ENCODE results near the gene TMEM217.

- TF ChIP-seq CTCF (IDR thresholded peaks at IDR 0.05) (no peak), POLR2A (IDR thresholded peaks at IDR 0.05) (no peak), POLR2AphosphoS5 (IDR thresholded peaks at IDR 0.05) (no peak)
These were observed 3.3 kb upstream of the TMEM217 start for GRCh38 chr6:37261198-37261597.
